DMS 273 (cell line): ENCODE measurements around the gene TNRC6C.
A peak's percentile ranks its signal among the peaks of the same experiment; 100 is the strongest.
"Not testable (repeated sequence)": the region's sequence is repeated elsewhere in the genome, so short reads cannot be mapped to it uniquely, and the experiment has no call there.

Experiments
- DNase-seq: peaks from one replicate; lab custom pipeline; 2025; ENCODE audit not compliant: unreplicated experiment; lab: John Stamatoyannopoulos, UW

The TNRC6C gene

GRCh38 chr17:77930780-77931768, 27.4 kb upstream of the TNRC6C start:
- DNase-seq, result no peak

GRCh38 chr17:77933777-77934398, 24.6 kb upstream of the TNRC6C start:
- no peak for DNase-seq

- no peak for DNase-seq
Observed at GRCh38 chr17:77935121-77935571, 23.4 kb upstream of the TNRC6C start.

GRCh38 chr17:77935744-77936143, 22.8 kb upstream of the TNRC6C start:
- DNase-seq, result not testable (repeated sequence)

- no peak for DNase-seq
Observed at GRCh38 chr17:77936881-77937280, 21.6 kb upstream of the TNRC6C start.

- DNase-seq, result no peak
Observed at GRCh38 chr17:77941004-77941403, 17.5 kb upstream of the TNRC6C start.

GRCh38 chr17:77942112-77942988, 16.2 kb upstream of the TNRC6C start:
- no peak for DNase-seq

GRCh38 chr17:77943971-77944370, 14.5 kb upstream of the TNRC6C start:
- DNase-seq, result no peak

- peak; percentile 33 for DNase-seq
Observed at GRCh38 chr17:77944390-77945222, 13.9 kb upstream of the TNRC6C start.

GRCh38 chr17:77946900-77947645, 11.4 kb upstream of the TNRC6C start:
- no peak for DNase-seq

GRCh38 chr17:77948690-77949114, 9.8 kb upstream of the TNRC6C start:
- no peak for DNase-seq

GRCh38 chr17:77951123-77951522, 7.4 kb upstream of the TNRC6C start:
- no peak for DNase-seq

GRCh38 chr17:77952368-77952767, 6.1 kb upstream of the TNRC6C start:
- no peak for DNase-seq

GRCh38 chr17:77957235-77957856, 1.2 kb upstream of the TNRC6C start:
- no peak for DNase-seq

- DNase-seq, result no peak
Observed at GRCh38 chr17:77958716-77959125, 218 bp downstream of the TNRC6C start.

GRCh38 chr17:77959126-77959925, 823 bp downstream of the TNRC6C start:
- peak; percentile 75 for DNase-seq

- peak; percentile 62 for DNase-seq
Observed at GRCh38 chr17:77959926-77960521, 1.5 kb downstream of the TNRC6C start.

GRCh38 chr17:77961741-77962140, 3.2 kb downstream of the TNRC6C start:
- peak; percentile 60 for DNase-seq
